ENCODE results near the gene NFATC2. TPM values are rescaled to one million over a fixed set of nuclear protein-coding genes. Genes with fewer than 3 reads are reported as not detected.
A peak's percentile ranks its signal among the peaks of the same experiment; 100 is the strongest.

Gene NFATC2
- total and polyA plus RNA-seq, 8 donors: 5.3 to 12.3 (median 8.5) TPM

GRCh38 chr20:51404297-51405060, 138.0 kb downstream of the NFATC2 start:
- H3K4me1 ChIP-seq: peaks cover 0 to 8% of the 10 kb centered on the region in 2 donors
- no peak overlapping the region for H3K27ac ChIP-seq
- no peak overlapping the region for H3K4me3 ChIP-seq
- H3K36me3 ChIP-seq: no peaks in the 10 kb centered on the region
- H3K9me3 ChIP-seq: no peaks in the 10 kb centered on the region
- peak; percentile 63 for ATAC-seq
- peak in 1 of 4 donors; percentile 48 for DNase-seq
- intact Hi-C loops (cut with DNase I): no loop called here
- no peak for TF ChIP-seq CTCF (IDR thresholded peaks at IDR 0.05)
- H3K27me3 ChIP-seq: no peaks in the 10 kb centered on the region

GRCh38 chr20:51403466-51404220, 138.9 kb downstream of the NFATC2 start:
- no peak for TF ChIP-seq CTCF (IDR thresholded peaks at IDR 0.05)
- H3K36me3 ChIP-seq: no peaks in the 10 kb centered on the region
- no peaks in the 10 kb centered on the region for H3K9me3 ChIP-seq
- H3K27me3 ChIP-seq: no peaks in the 10 kb centered on the region
- ATAC-seq (no peak), DNase-seq (no peak)
- intact Hi-C loops (cut with DNase I): no loop called here
- peaks cover 0 to 8% of the 10 kb centered on the region in 2 donors for H3K4me1 ChIP-seq
- H3K4me3 ChIP-seq: no peak overlapping the region
- no peak overlapping the region for H3K27ac ChIP-seq

GRCh38 chr20:51402201-51402600, 140.3 kb downstream of the NFATC2 start:
- no peak for ATAC-seq

GRCh38 chr20:51401496-51401895, 141.0 kb downstream of the NFATC2 start:
- intact Hi-C loops (cut with DNase I): no loop called here
- peaks cover 0 to 8% of the 10 kb centered on the region in 2 donors for H3K4me1 ChIP-seq
- TF ChIP-seq CTCF (IDR thresholded peaks at IDR 0.05): no peak
- H3K9me3 ChIP-seq: no peaks in the 10 kb centered on the region
- no peaks in the 10 kb centered on the region for H3K36me3 ChIP-seq
- DNase-seq: no peak
- H3K27me3 ChIP-seq: no peaks in the 10 kb centered on the region
- H3K4me3 ChIP-seq: no peak overlapping the region
- no peak for ATAC-seq
- H3K27ac ChIP-seq: no peak overlapping the region

More at GRCh38 chr20:51402201-51402600, 140.3 kb downstream of the NFATC2 start:
- H3K36me3 ChIP-seq: no peaks in the 10 kb centered on the region
- no peak overlapping the region for H3K4me3 ChIP-seq
- H3K4me1 ChIP-seq: peaks cover 0 to 8% of the 10 kb centered on the region in 2 donors
- H3K27ac ChIP-seq: no peak overlapping the region
- no peaks in the 10 kb centered on the region for H3K9me3 ChIP-seq
- TF ChIP-seq CTCF (IDR thresholded peaks at IDR 0.05): no peak
- no peaks in the 10 kb centered on the region for H3K27me3 ChIP-seq
- intact Hi-C loops (cut with DNase I): no loop called here
- no peak for DNase-seq

Data from left lung (tissue), 10 donors.